ENCODE results near the gene FER1L5.

DNA sequence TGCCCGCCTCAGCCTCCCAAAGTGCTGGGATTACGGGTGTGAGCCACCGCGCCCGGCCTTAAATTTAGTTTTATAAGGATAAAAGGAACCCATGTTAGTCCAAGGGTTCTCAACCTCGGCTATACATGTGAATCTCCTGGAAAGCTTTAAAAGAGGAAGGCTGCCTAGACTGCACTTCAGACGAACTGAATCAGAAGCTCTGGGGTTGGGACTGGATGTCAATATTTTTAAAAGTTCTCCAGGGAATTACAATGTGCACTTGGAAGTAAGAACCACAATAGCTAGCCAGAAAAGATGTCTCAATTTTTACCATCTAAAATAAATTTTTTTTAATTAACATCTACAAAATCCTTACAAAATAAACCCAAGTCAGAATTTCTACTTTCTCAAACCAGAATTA is 87.2 kb downstream of the FER1L5 start:
- TF ChIP-seq, protein P1, sequence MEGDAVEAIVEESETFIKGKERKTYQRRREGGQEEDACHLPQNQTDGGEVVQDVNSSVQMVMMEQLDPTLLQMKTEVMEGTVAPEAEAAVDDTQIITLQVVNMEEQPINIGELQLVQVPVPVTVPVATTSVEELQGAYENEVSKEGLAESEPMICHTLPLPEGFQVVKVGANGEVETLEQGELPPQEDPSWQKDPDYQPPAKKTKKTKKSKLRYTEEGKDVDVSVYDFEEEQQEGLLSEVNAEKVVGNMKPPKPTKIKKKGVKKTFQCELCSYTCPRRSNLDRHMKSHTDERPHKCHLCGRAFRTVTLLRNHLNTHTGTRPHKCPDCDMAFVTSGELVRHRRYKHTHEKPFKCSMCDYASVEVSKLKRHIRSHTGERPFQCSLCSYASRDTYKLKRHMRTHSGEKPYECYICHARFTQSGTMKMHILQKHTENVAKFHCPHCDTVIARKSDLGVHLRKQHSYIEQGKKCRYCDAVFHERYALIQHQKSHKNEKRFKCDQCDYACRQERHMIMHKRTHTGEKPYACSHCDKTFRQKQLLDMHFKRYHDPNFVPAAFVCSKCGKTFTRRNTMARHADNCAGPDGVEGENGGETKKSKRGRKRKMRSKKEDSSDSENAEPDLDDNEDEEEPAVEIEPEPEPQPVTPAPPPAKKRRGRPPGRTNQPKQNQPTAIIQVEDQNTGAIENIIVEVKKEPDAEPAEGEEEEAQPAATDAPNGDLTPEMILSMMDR (IDR thresholded peaks at IDR 0.05) = no peak
- TF ChIP-seq POLR2A (IDR thresholded peaks at IDR 0.05) (no peak), POLR2AphosphoS5 (IDR thresholded peaks at IDR 0.05) (no peak)
